ENCODE results near the gene R3HDM4.
"Not testable (repeated sequence)": the region's sequence is repeated elsewhere in the genome, so short reads cannot be mapped to it uniquely, and the experiment has no call there.

R3HDM4 gene

DNA sequence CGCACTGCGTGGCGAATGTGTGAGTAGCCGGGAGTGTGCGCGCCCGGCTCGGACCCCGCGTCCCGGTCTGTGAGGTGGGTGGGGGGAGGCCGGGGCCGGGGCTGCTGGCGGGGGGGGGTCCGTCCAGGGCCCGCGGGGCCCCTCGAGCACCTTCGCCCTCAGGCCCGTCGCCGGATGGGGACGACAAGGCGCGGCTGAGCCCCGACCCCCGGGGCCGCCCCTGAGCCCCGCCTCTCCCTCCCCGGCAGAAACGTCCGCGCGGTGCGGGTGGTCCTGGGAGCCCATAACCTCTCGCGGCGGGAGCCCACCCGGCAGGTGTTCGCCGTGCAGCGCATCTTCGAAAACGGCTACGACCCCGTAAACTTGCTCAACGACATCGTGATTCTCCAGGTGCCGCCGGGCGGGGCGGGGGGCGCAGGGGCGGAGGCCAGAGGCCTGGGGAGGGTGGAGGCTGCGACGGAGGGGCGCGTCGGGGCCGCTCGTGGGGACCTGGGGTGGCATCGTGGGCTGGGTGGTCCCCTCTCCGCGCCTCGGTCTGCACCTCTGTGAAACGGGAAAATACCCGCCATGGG lies 59.9 kb downstream of the R3HDM4 start:
- Histone ChIP-seq H3K9me3 (no peaks in the 10 kb centered on the region), H3K4me1 (no peaks in the 10 kb centered on the region), H3K36me3 (no peaks in the 10 kb centered on the region), H3K4me3 (ENCODE audit: low read depth, low read length) (no peak overlapping the region), H3K27me3 (peaks cover 38% of the 10 kb centered on the region)
- no peak for TF ChIP-seq CTCF (IDR thresholded peaks at IDR 0.05; ENCODE audit: low read depth, low read length)
- DNase-seq = no peak

- Histone ChIP-seq H3K36me3 (no peaks in the 10 kb centered on the region), H3K27me3 (peaks cover 45% of the 10 kb centered on the region), H3K9me3 (no peaks in the 10 kb centered on the region), H3K4me1 (no peaks in the 10 kb centered on the region), H3K4me3 (ENCODE audit: low read depth, low read length) (no peak within 1 kb of the TSS)
- no peak for DNase-seq
- TF ChIP-seq CTCF (IDR thresholded peaks at IDR 0.05; ENCODE audit: low read depth, low read length) = no peak
Observed at GRCh38 chr19:852136-853013, 60.6 kb downstream of the R3HDM4 start, which contains the start of gene ELANE. ELANE (plus strand) TSS chr19:852303; CDS start chr19:852329, 26 bp downstream.

GRCh38 chr19:850979-851335 lies 62.1 kb downstream of the R3HDM4 start:
- H3K4me3 ChIP-seq (ENCODE audit: low read depth, low read length) = no peak overlapping the region

DNA sequence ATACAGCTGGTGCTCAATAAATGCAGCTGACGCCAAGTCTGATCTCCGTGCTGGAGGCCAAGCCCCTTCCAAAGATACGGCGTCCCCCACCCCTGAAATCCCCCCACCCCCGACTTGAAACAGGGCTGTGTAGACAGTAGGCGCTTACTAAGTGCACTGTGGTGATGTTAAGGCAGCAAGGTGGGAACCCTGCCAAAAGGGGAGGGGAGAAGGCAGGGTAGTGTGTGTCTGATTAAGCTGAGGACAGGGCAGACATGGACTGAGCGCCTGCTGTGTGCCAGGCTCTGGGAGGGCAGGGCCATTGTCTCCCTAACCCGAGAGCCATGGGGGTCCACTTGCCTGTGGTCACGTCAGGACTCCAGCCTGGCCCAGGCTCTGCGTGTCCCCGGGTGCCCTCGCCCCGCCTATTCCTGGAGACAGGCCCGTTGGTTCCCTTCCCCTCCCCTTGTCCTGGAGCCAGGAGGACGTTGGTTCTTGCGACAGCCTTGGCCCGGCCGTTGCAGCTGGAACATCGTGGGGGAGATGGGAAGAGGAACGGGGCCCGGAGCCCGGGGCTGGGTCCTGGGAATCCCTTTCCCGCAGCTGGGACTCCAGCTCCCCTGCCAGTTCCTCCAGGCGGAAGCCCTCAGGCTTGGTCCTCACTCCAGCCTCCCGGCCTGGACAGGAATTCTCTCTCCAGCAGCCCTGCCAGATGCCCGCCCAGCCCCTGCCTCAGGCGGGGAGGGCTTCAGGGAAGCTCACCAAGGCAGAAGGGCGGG lies 62.6 kb downstream of the R3HDM4 start:
- Histone ChIP-seq H3K27me3 (peaks cover 58% of the 10 kb centered on the region), H3K9me3 (no peaks in the 10 kb centered on the region), H3K36me3 (no peaks in the 10 kb centered on the region), H3K4me3 (ENCODE audit: low read depth, low read length) (no peak overlapping the region), H3K4me1 (no peaks in the 10 kb centered on the region)
- DNase-seq = peak; percentile 85
- TF ChIP-seq CTCF (IDR thresholded peaks at IDR 0.05; ENCODE audit: low read depth, low read length) = no peak

More at GRCh38 chr19:850979-851335, 62.1 kb downstream of the R3HDM4 start:
- Histone ChIP-seq H3K9me3 (no peaks in the 10 kb centered on the region), H3K36me3 (no peaks in the 10 kb centered on the region), H3K4me1 (no peaks in the 10 kb centered on the region), H3K27me3 (peaks cover 58% of the 10 kb centered on the region)
- no peak for TF ChIP-seq CTCF (IDR thresholded peaks at IDR 0.05; ENCODE audit: low read depth, low read length)
- DNase-seq = no peak

DNA sequence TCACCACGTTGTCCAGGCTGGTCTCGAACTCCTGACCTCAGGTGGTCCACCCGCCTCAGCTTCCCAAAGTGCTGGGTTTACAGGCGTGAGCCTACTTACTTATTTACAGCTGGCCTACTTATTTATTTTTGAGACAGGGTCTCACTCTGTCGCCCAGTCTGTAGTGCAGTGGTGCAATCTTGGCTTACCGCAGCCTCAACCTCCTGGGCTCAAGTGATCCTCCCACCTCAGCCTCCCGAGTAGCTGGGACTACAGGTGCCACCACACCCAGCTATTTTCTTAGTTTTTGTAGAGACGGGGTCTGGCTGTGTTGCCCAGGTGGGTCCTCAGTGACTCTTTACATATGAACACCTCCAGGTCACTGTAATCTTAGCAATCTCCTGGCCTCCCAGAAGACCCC lies 63.8 kb downstream of the R3HDM4 start:
- DNase-seq; H3K36me3 ChIP-seq; H3K4me1 ChIP-seq; H3K9me3 ChIP-seq; H3K4me3 ChIP-seq (ENCODE audit: low read depth, low read length): not testable (repeated sequence)
- H3K27me3 ChIP-seq = peaks cover 63% of the 10 kb centered on the region

DNA sequence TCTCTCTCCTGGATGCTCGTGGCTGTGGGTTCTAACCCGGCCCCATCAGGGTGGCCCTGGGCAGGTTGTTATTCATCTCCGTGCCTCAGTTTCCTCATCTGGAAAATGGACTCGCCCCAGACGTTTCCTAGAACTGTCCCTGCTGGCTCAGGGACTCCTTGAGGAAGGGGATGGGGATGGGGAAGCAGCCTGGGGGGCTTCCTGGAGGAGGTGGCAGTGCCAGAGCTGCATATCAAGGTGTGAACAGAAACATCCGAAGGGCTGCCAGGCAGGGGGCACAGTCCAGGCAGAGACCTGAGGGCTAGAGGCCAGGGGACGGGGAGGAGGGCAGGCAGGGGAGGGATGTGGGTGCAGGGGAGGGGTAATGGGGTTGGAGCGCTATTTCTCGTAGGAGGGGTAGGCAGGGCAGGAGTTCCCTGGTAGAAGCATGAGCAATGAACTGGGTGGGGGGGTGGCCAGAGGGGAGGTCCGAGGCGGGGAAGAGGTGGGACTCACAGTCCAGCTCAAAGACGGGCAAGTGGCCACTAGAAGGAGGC lies 64.6 kb downstream of the R3HDM4 start:
- Histone ChIP-seq H3K27me3 (peaks cover 69% of the 10 kb centered on the region), H3K4me3 (ENCODE audit: low read depth, low read length) (no peak overlapping the region)

More for the DNA sequence above, 64.6 kb downstream of the R3HDM4 start:
- DNase-seq = no peak
- no peak for TF ChIP-seq CTCF (IDR thresholded peaks at IDR 0.05; ENCODE audit: low read depth, low read length)
- Histone ChIP-seq H3K36me3 (no peaks in the 10 kb centered on the region), H3K9me3 (no peaks in the 10 kb centered on the region), H3K4me1 (no peaks in the 10 kb centered on the region)

All from BE2C (cell line).